Left ventricle myocardium inferior (tissue), 1 donor: Measurements from ENCODE around the gene CAPS. TPM values are rescaled to one million over a fixed set of nuclear protein-coding genes. Genes with fewer than 3 reads are reported as not detected.
A peak's percentile ranks its signal among the peaks of the same experiment; 100 is the strongest.
"Not testable (repeated sequence)": the region's sequence is repeated elsewhere in the genome, so short reads cannot be mapped to it uniquely, and the experiment has no call there.

ENCODE experiments used
- DNase-seq: peaks from one replicate; pipeline ENCODE4 v3.0.0-alpha.2; 2020
- H3K27ac ChIP-seq: fragments of 200-600 bp; replicated peaks from 2 replicates; pipeline ENCODE4 v1.8.0; 2021
- H3K27me3 ChIP-seq: fragments of 200-600 bp; 2 replicates; pipeline ENCODE4 v1.8.0; 2021; ENCODE audit warnings: low read depth
- H3K36me3 ChIP-seq: fragments of 200-600 bp; 2 replicates; pipeline ENCODE4 v1.8.0; 2021
- H3K4me1 ChIP-seq: fragments of 200-600 bp; 2 replicates; pipeline ENCODE4 v1.8.0; 2021
- H3K4me3 ChIP-seq: fragments of 200-600 bp; 2 replicates; pipeline ENCODE4 v1.8.0; 2021; ENCODE audit warnings: mild to moderate bottlenecking, moderate library complexity
- H3K9me3 ChIP-seq: fragments of 200-600 bp; replicated peaks from 2 replicates; pipeline ENCODE4 v1.8.0; 2021
- CTCF ChIP-seq: fragments of 200-600 bp; IDR thresholded peaks from 2 replicates; pipeline ENCODE4 v1.8.0; 2021; ENCODE audit warnings: antibody characterized with exemption, mild to moderate bottlenecking, borderline replicate concordance
- intact Hi-C: fragments of 100-400 bp; cut with micrococcal nuclease; formaldehyde crosslinking; loops from one replicate; pipeline ENCODE4 v1.11.0; 2022
- total RNA-seq: library from RNA; stranded (reverse); fragmentation: NEBNext Ultra II Directional; extraction: Animal tissue kit (Norgen Biotek cat#: 25700); gene quantifications from one replicate; pipeline ENCODE4 v1.2.1, GENCODE V29; 2021
- donor health status: DM: no; HTN: yes; CAD: no; lungs with severe emphysema.

Gene CAPS
- total RNA-seq, 1 donor from 2014 or later, result 6.1 TPM

DNA sequence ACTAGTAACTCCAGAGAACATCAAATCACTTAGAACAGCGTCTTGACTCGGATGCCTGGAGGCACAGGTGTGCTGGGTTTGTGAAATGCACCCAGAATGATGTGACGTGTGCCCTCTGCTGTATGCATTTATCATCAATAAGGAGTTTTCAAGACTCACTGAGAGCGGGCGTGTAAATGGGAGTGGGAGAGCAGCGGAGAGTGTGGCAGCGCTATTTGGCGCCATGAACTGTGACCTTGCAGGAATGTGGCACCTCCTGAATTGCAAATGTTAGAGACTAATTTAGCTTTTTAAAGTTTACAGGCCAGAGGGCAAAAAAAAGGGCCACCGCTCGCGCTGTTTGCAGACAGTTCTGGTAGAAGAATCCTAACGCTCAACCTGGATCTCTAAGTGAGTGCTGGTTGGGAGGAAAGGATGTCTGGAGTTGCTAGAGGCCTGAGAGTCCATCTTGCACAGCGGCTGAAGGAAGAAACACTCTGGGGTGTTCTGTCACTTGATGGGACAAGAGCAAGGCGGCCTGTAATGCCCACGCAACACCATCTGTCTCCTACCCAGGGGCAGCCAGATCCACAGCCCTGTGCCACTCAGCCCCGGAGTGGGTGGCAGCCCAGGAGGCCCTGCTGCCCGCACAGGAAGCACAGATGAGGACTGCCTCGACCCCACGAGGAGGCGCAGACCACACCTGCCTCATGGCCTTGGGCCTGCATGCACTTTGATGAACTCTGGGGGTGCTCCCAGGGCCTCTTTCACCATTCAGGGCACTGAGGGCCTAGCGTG is 44.2 kb downstream of the CAPS start:
- Histone ChIP-seq H3K27ac (peak overlapping the region; percentile 84), H3K9me3 (no peaks in the 10 kb centered on the region), H3K36me3 (no peaks in the 10 kb centered on the region), H3K27me3 (no peaks in the 10 kb centered on the region), H3K4me3 (no peak overlapping the region), H3K4me1 (peaks cover 100% of the 10 kb centered on the region)
- TF ChIP-seq CTCF, result no peak
- DNase-seq, result no peak
- intact Hi-C loops, result no loop called here

- Histone ChIP-seq H3K36me3 (no peaks in the 10 kb centered on the region), H3K9me3 (no peaks in the 10 kb centered on the region), H3K27me3 (no peaks in the 10 kb centered on the region), H3K27ac (peak overlapping the region; percentile 68), H3K4me1 (peaks cover 100% of the 10 kb centered on the region), H3K4me3 (no peak overlapping the region)
- intact Hi-C loops, result no loop called here
- TF ChIP-seq CTCF, result no peak
- DNase-seq, result no peak
Measured at GRCh38 chr19:5958851-5959122, 44.7 kb downstream of the CAPS start.

DNA sequence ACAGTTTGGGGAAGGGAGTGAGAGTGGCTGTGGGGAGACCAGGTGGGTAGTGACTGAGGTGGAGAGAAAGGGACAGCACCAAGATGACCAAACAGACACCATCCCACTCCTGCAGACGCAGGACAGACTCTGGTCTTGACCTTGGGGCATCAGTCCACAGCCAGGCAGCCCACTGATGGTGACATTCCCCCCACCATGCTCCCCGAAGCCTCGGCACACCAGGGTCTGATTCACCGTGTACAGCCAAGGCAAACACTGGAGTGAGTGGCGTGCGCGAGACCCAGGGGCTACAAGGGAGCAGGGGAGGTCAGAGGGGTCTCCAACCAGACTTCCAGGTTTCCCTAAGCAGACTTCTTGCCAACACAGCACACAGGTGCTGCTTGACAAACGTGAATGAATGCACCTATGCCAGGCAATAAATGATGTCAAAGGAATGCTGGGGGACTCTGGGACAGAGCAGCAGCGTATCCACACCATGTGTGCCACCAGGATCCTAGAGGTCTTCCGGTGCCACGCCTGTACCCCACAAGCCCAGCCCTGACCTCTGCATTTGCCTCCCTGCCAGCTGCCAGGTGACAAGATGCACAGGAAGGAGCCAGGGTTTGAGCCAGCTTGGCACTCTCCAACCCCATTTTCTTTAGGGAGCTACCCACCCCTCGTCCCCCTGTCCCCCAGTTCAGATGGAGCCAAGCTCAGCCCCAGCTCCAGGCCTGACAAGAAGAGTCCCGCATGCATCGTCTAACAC is 45.4 kb downstream of the CAPS start:
- Histone ChIP-seq H3K4me1 (peaks cover 100% of the 10 kb centered on the region), H3K27me3 (no peaks in the 10 kb centered on the region), H3K4me3 (no peak overlapping the region), H3K36me3 (no peaks in the 10 kb centered on the region), H3K9me3 (no peaks in the 10 kb centered on the region), H3K27ac (peak overlapping the region; percentile 68)
- intact Hi-C loops, result no loop called here
- TF ChIP-seq CTCF, result no peak
- DNase-seq, result no peak

- Histone ChIP-seq H3K4me3 (no peak overlapping the region), H3K9me3 (no peaks in the 10 kb centered on the region), H3K27ac (peak overlapping the region; percentile 68), H3K4me1 (peaks cover 100% of the 10 kb centered on the region), H3K36me3 (no peaks in the 10 kb centered on the region), H3K27me3 (no peaks in the 10 kb centered on the region)
- intact Hi-C loops, result no loop called here
- TF ChIP-seq CTCF, result no peak
- DNase-seq, result peak; percentile 56
Measured at GRCh38 chr19:5960005-5961001, 46.2 kb downstream of the CAPS start.

GRCh38 chr19:5961641-5961968 is 47.6 kb downstream of the CAPS start:
- DNase-seq, H3K36me3 ChIP-seq, intact Hi-C loops, H3K27me3 ChIP-seq, H3K9me3 ChIP-seq: not testable (repeated sequence)
- Histone ChIP-seq H3K27ac (peak overlapping the region; percentile 68), H3K4me1 (peaks cover 100% of the 10 kb centered on the region), H3K4me3 (peak overlapping the region; percentile 40)
